ENCODE measurements around the gene DPP4. TPM values are rescaled to one million over a fixed set of nuclear protein-coding genes. Genes with fewer than 3 reads are reported as not detected.

The DPP4 gene
- total RNA-seq, 1 experiment from 2014 or later: 0.80 TPM

- ChIA-PET CTCF (no interaction called here), POLR2A (ENCODE audit: low non-redundant PET) (no interaction called here)
- H3K27me3 ChIP-seq (replicated peaks; ENCODE audit: insufficient read depth, low read depth, low read length, poor library complexity): no peaks in the 10 kb centered on the region
- H3K9me3 ChIP-seq (ENCODE audit: low read depth, low read length, poor library complexity, severe bottlenecking): no peaks in the 10 kb centered on the region
- no peak for DNase-seq (ENCODE audit: low spot score)
- no peaks in the 10 kb centered on the region for H3K4me1 ChIP-seq (ENCODE audit: insufficient read depth, low read length, poor library complexity, severe bottlenecking)
- H3K27ac ChIP-seq (ENCODE audit: low read depth, low read length, poor library complexity, severe bottlenecking): no peak overlapping the region
- intact Hi-C loops (cut with micrococcal nuclease; ENCODE audit: unreplicated experiment): no loop called here
- H3K4me3 ChIP-seq (ENCODE audit: low read depth, low read length, poor library complexity, severe bottlenecking): no peak overlapping the region
- H3K36me3 ChIP-seq (ENCODE audit: insufficient read depth, low read length, poor library complexity, severe bottlenecking): no peaks in the 10 kb centered on the region
- no peak for TF ChIP-seq CTCF (conservative IDR thresholded peaks at IDR 0.05; ENCODE audit: low read depth, low read length)
- TF ChIP-seq EZH2 (IDR thresholded peaks at IDR 0.05; ENCODE audit: borderline replicate concordance, low read depth, low read length, poor library complexity, severe bottlenecking): no peak
- BruUV-seq (replicated peaks): no TSS peak
Observed at GRCh38 chr2:162062559-162062958, 11.5 kb downstream of the DPP4 start.

GRCh38 chr2:162061021-162061420 lies 13.0 kb downstream of the DPP4 start:
- BruUV-seq (replicated peaks): no TSS peak
- Histone ChIP-seq H3K27me3 (replicated peaks; ENCODE audit: insufficient read depth, low read depth, low read length, poor library complexity) (no peaks in the 10 kb centered on the region), H3K4me3 (ENCODE audit: low read depth, low read length, poor library complexity, severe bottlenecking) (no peak overlapping the region), H3K4me1 (ENCODE audit: insufficient read depth, low read length, poor library complexity, severe bottlenecking) (no peaks in the 10 kb centered on the region), H3K9me3 (ENCODE audit: low read depth, low read length, poor library complexity, severe bottlenecking) (peaks cover 11% of the 10 kb centered on the region), H3K36me3 (ENCODE audit: insufficient read depth, low read length, poor library complexity, severe bottlenecking) (no peaks in the 10 kb centered on the region), H3K27ac (ENCODE audit: low read depth, low read length, poor library complexity, severe bottlenecking) (no peak overlapping the region)
- no peak for DNase-seq (ENCODE audit: low spot score)
- intact Hi-C loops (cut with micrococcal nuclease; ENCODE audit: unreplicated experiment): no loop called here
- POLR2A ChIA-PET (ENCODE audit: low non-redundant PET): no interaction called here
- TF ChIP-seq EZH2 (IDR thresholded peaks at IDR 0.05; ENCODE audit: borderline replicate concordance, low read depth, low read length, poor library complexity, severe bottlenecking) (no peak), CTCF (conservative IDR thresholded peaks at IDR 0.05; ENCODE audit: low read depth, low read length) (no peak)
- CTCF ChIA-PET: interaction anchor here (0.7 kb wide), 1 partner anchor 475 kb away, joined by 3 read pairs; no protein-coding TSS in a partner anchor

- H3K36me3 ChIP-seq (ENCODE audit: insufficient read depth, low read length, poor library complexity, severe bottlenecking): no peaks in the 10 kb centered on the region
- no peak for DNase-seq (ENCODE audit: low spot score)
- H3K27ac ChIP-seq (ENCODE audit: low read depth, low read length, poor library complexity, severe bottlenecking): no peak overlapping the region
- intact Hi-C loops (cut with micrococcal nuclease; ENCODE audit: unreplicated experiment): no loop called here
- ChIA-PET CTCF (interaction anchor here (0.7 kb wide), 1 partner anchor 474 kb away, joined by 3 read pairs; no protein-coding TSS in a partner anchor), POLR2A (ENCODE audit: low non-redundant PET) (no interaction called here)
- H3K9me3 ChIP-seq (ENCODE audit: low read depth, low read length, poor library complexity, severe bottlenecking): peaks cover 11% of the 10 kb centered on the region
- TF ChIP-seq EZH2 (IDR thresholded peaks at IDR 0.05; ENCODE audit: borderline replicate concordance, low read depth, low read length, poor library complexity, severe bottlenecking) (no peak), CTCF (conservative IDR thresholded peaks at IDR 0.05; ENCODE audit: low read depth, low read length) (no peak)
- H3K4me1 ChIP-seq (ENCODE audit: insufficient read depth, low read length, poor library complexity, severe bottlenecking): no peaks in the 10 kb centered on the region
- H3K27me3 ChIP-seq (replicated peaks; ENCODE audit: insufficient read depth, low read depth, low read length, poor library complexity): no peaks in the 10 kb centered on the region
- H3K4me3 ChIP-seq (ENCODE audit: low read depth, low read length, poor library complexity, severe bottlenecking): no peak overlapping the region
- BruUV-seq (replicated peaks): no TSS peak
Observed at GRCh38 chr2:162060532-162060931, 13.5 kb downstream of the DPP4 start.

Data from A673 (cell line).